GM19468 (cell line): ENCODE data around the gene GPALPP1.
"Not testable (repeated sequence)": the region's sequence is repeated elsewhere in the genome, so short reads cannot be mapped to it uniquely, and the experiment has no call there.

Source experiments
- ATAC-seq: cut with Tn5 transposase; IDR thresholded peaks from one replicate; pipeline ENCODE4 v1.9.1; 2021; ENCODE audit warnings: mild to moderate bottlenecking, moderate library complexity, moderate number of reproducible peaks; ENCODE audit not compliant: unreplicated experiment; ENCODE audit errors: extremely low read depth

Gene GPALPP1

GRCh38 chr13:45055902-45056648, 66.7 kb downstream of the GPALPP1 start:
- no peak for ATAC-seq

GRCh38 chr13:45060062-45060461, 70.7 kb downstream of the GPALPP1 start:
- ATAC-seq: no peak

- no peak for ATAC-seq
Measured at GRCh38 chr13:45063261-45063860, 74.0 kb downstream of the GPALPP1 start.

GRCh38 chr13:45063889-45064288, 74.6 kb downstream of the GPALPP1 start:
- not testable (repeated sequence) for ATAC-seq

- no peak for ATAC-seq
Measured at GRCh38 chr13:45064889-45065288, 75.6 kb downstream of the GPALPP1 start.

GRCh38 chr13:45068036-45069001, 79.0 kb downstream of the GPALPP1 start:
- ATAC-seq: no peak

- ATAC-seq: no peak
Measured at GRCh38 chr13:45073809-45074208, 84.5 kb downstream of the GPALPP1 start.

GRCh38 chr13:45074721-45075120, 85.4 kb downstream of the GPALPP1 start:
- ATAC-seq: no peak

- no peak for ATAC-seq
Measured at GRCh38 chr13:45078003-45078402, 88.7 kb downstream of the GPALPP1 start.
